ENCODE results near the gene ZNF878.

The ZNF878 gene

DNA sequence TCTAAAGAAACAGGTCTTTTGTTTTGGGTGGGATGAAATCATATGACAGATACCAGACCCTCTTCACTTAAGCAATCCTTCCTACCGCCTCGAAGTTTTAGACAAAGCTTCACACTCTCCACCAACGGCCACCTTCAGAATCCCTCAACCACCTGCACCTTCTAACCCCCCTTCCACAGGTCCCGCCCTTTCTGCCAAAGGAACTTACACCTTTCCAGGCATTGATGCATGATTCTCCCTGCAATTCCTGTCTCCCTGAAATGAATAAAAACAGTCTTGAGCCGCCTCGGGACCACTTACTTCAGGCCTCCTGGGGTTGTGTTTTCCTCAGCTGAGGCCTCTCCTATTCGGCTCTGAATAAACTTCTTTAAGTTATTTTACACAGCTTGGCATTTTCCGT is 18.1 kb downstream of the ZNF878 start:
- no peak for DNase-seq (ENCODE audit: low read depth)

DNA sequence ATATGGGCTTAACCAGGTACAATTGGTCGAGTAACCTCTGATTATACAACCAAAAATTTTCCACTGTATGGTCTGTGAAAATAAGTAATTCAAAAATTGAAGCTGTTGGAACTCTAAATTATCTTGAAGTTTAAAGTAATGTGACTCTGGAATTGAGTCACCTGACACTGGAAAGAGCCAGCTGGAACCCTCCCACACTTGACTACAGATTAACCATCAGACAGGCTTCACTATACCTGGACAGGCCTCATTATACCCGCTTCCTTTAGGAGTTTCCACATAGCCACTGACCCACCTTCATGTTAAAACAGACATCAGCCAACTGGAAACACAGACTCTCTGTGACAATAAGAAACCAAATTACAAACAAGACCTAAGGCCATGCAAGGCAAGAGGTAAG is 18.6 kb downstream of the ZNF878 start:
- no peak for DNase-seq (ENCODE audit: low read depth)

DNA sequence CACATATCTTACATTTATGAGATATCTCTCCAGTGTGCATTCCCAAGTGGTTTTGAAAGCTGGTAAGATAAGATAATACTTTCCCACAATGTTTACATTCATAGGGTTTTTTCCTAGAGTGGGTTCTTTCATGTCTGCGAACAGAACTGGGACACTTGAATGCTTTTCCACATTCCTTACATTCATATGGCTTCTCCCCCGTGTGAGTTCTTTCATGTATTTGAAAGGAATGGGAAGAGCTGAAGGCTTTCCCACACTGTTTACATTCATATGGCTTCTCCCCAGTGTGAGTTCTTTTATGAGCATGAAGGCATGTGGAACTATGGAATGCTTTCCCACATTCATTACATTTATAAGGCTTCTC is 37.0 kb downstream of the ZNF878 start:
- DNase-seq (ENCODE audit: low read depth) = peak; percentile 19

DNA sequence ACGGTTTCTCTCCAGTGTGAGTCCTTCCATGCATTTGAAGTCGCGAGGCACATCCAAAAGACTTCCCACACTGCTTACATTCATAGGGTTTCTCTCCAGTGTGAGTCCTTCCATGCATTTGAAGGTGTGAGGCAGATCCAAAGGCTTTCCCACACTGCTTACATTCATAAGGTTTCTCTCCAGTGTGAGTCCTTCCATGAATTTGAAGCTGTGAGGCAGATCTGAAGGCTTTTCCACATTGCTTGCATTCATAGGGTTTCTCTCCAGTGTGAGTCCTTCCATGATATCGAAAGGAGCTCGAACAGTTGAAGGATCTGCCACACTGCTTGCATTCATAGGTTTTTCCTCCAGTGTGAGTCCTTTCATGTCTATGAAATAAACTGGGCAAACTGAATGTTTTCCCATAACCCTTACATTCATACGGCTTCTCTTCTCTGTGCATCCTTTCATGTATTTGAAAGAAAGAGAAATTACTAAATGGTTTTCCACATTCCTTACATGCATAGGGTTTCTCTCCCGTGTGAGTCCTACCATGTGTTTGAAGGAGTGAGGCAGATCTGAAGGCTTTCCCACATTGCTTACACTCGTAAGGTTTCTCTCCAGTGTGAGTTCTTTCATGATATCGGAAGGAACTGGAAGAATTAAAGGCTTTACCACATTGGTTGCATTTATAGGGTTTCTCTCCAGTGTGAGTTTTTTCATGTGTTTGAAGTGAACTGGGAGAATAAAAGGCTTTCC is 37.6 kb downstream of the ZNF878 start:
- DNase-seq (ENCODE audit: low read depth) = no peak

DNA sequence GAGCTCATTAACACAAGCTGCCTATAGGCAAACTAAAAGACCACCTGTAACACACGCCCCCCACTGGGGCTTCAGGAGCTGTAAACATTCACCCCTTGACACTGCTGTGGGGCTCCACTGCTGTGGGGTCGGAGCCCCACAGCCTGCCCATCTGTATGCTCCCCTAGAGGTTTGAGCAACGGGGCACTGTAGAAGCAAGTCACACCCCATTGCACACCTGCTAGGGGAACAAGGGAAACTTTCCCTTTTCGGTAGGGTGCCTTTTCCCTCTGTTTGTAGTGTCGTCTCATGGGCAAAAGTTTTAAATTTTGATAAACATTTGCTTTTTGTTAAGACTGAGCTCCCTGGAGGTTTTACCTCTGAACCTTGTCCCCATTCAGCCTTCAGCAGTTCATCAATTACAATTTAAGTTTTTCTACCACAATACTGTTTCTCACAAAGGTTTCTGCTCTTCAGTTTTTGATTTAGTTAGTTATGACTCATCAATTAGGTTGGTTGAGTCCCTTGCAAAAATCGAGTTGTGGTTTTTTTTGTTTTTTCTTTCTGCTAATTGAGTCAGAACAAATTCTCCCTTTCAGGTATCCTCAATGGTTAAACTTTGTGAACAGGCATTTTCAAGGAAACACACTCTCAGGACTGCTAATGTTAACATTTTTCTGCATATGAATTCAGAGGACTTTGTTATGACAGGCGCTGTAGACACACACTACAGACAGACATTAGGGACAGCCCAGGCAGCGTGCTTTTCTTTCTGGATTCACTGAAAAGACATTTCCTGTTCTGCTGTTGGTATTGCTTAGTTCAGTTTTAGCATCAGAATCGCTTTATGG is 52.4 kb downstream of the ZNF878 start:
- DNase-seq (ENCODE audit: low read depth) = no peak

DNA sequence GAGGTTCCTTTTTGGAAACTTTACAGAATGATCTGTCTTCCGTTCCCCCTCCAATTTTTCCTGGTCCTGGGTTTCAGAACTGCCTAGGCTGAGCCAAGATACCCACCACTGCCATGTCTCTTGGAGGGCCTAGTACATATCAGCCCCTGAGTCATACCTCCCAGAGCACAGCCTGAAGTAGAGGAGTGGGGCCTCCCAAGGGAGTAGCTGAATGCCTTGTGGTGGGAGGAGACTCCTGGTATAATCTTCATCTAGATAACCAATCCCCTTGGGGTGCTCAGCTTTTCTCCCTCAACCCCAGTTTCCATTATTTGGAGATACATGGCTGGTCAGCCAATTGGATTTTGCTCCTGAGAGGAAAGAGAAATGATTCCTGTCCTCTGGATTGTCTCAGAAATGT is 57.6 kb downstream of the ZNF878 start:
- DNase-seq (ENCODE audit: low read depth) = peak; percentile 72
